ENCODE data around the gene SUMO3. TPM values are rescaled to one million over a fixed set of nuclear protein-coding genes. Genes with fewer than 3 reads are reported as not detected.

SUMO3 gene
- polyA plus RNA-seq, 1 of the 3 experiments (the other 2 are of a cell fraction) = 125 TPM

- peaks cover 45 to 86% of the 10 kb centered on the region in 2 experiments for H3K36me3 ChIP-seq (replicated peaks in 1 of 2; ENCODE audit: control insufficient read depth in 1 of 2, insufficient read depth in 2 of 2, low read length in 1 of 2)
- no peaks in the 10 kb centered on the region for H3K27me3 ChIP-seq (ENCODE audit: insufficient read depth)
- H3K27ac ChIP-seq (ENCODE audit: low read depth in 2 of 2, low read length in 1 of 2) = no peak overlapping the region
- H3F3A ChIP-seq (replicated peaks; ENCODE audit: insufficient read depth) = no peaks in the 10 kb centered on the region
- no peaks in the 10 kb centered on the region for H3K4me1 ChIP-seq (ENCODE audit: control insufficient read depth in 1 of 2, insufficient read depth in 2 of 2, low read depth in 1 of 2, low read length in 1 of 2)
- H3K4me3 ChIP-seq (ENCODE audit: low read depth in 2 of 2, low read length in 1 of 2) = no peak overlapping the region
- no peaks in the 10 kb centered on the region for H3K9me3 ChIP-seq
- no peak overlapping the region for H3K9ac ChIP-seq
- H3K4me2 ChIP-seq = no peak overlapping the region
- TF ChIP-seq FOXM1 (IDR thresholded peaks at IDR 0.05; ENCODE audit: low read depth) (no peak), SIN3A (IDR thresholded peaks at IDR 0.05; ENCODE audit: borderline replicate concordance, low read depth, low read length) (no peak), CHD2 (IDR thresholded peaks at IDR 0.05; ENCODE audit: low read length, partially characterized antibody) (no peak), FOXJ3 (CRISPR knock-in tag; IDR thresholded peaks at IDR 0.05) (no peak), GABPA (IDR thresholded peaks at IDR 0.05; ENCODE audit: low read depth) (no peak), ZBTB33 (IDR thresholded peaks at IDR 0.05; ENCODE audit: borderline replicate concordance, low read depth) (no peak)
- TF ChIP-seq, protein P1, sequence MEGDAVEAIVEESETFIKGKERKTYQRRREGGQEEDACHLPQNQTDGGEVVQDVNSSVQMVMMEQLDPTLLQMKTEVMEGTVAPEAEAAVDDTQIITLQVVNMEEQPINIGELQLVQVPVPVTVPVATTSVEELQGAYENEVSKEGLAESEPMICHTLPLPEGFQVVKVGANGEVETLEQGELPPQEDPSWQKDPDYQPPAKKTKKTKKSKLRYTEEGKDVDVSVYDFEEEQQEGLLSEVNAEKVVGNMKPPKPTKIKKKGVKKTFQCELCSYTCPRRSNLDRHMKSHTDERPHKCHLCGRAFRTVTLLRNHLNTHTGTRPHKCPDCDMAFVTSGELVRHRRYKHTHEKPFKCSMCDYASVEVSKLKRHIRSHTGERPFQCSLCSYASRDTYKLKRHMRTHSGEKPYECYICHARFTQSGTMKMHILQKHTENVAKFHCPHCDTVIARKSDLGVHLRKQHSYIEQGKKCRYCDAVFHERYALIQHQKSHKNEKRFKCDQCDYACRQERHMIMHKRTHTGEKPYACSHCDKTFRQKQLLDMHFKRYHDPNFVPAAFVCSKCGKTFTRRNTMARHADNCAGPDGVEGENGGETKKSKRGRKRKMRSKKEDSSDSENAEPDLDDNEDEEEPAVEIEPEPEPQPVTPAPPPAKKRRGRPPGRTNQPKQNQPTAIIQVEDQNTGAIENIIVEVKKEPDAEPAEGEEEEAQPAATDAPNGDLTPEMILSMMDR (IDR thresholded peaks at IDR 0.05) = no peak
- CTCF ChIA-PET = interaction anchor here (2.0 kb wide), 1 partner anchor 53 kb away, joined by 6 read pairs; no protein-coding TSS in a partner anchor
- 96% methylated on average over 22 of the region's 34 CpGs for WGBS (ENCODE audit: low lambda C conversion rate)
- peaks cover 80% of the 10 kb centered on the region for H4K20me1 ChIP-seq (ENCODE audit: insufficient read depth)
- H3K9me2 ChIP-seq = no peaks in the 10 kb centered on the region
- POLR2A ChIA-PET = no interaction called here
- no peak overlapping the region for H2AFZ ChIP-seq (ENCODE audit: low read depth)
- no peak for DNase-seq
- peaks cover 77% of the 10 kb centered on the region for H3K79me2 ChIP-seq (ENCODE audit: insufficient read depth)
These were observed 35.9 kb upstream of the SUMO3 start for GRCh38 chr21:44853601-44854390.

GRCh38 chr21:44850905-44851657 is 33.2 kb upstream of the SUMO3 start:
- no peaks in the 10 kb centered on the region for H3K9me3 ChIP-seq
- H3F3A ChIP-seq (replicated peaks; ENCODE audit: insufficient read depth) = no peaks in the 10 kb centered on the region
- no peaks in the 10 kb centered on the region for H3K9me2 ChIP-seq
- no peak for DNase-seq
- H3K4me2 ChIP-seq = no peak overlapping the region
- H3K27me3 ChIP-seq (ENCODE audit: insufficient read depth) = no peaks in the 10 kb centered on the region
- peaks cover 53% of the 10 kb centered on the region for H4K20me1 ChIP-seq (ENCODE audit: insufficient read depth)
- no peak overlapping the region for H3K9ac ChIP-seq
- TF ChIP-seq JUND (IDR thresholded peaks at IDR 0.05) = no peak
- TF ChIP-seq EZH2phosphoT487 (IDR thresholded peaks at IDR 0.05; ENCODE audit: borderline replicate concordance, low read depth) = no peak
- no peak for TF ChIP-seq EP300 (IDR thresholded peaks at IDR 0.05; ENCODE audit: borderline replicate concordance in 1 of 2, low read depth in 1 of 2, low read length in 1 of 2)
- no peak for TF ChIP-seq NRF1 (IDR thresholded peaks at IDR 0.05; ENCODE audit: low read depth, low read length)
- H3K79me2 ChIP-seq (ENCODE audit: insufficient read depth) = peaks cover 50% of the 10 kb centered on the region
- no peak overlapping the region for H3K4me3 ChIP-seq (ENCODE audit: low read depth in 2 of 2, low read length in 1 of 2)
- H3K27ac ChIP-seq (ENCODE audit: low read depth in 2 of 2, low read length in 1 of 2) = no peak overlapping the region
- ChIA-PET POLR2A (no interaction called here), CTCF (interaction anchor here (1.2 to 1.5 kb wide), 3 partner anchors 10 to 51 kb away, joined by 3 read pairs; partner anchors contain the start of gene PTTG1IP)
- WGBS (ENCODE audit: low lambda C conversion rate) = 94% methylated on average over 26 of the region's 26 CpGs
- no peak overlapping the region for H2AFZ ChIP-seq (ENCODE audit: low read depth)
- peaks cover 35 to 66% of the 10 kb centered on the region in 2 experiments for H3K36me3 ChIP-seq (replicated peaks in 1 of 2; ENCODE audit: control insufficient read depth in 1 of 2, insufficient read depth in 2 of 2, low read length in 1 of 2)
- H3K4me1 ChIP-seq (ENCODE audit: control insufficient read depth in 1 of 2, insufficient read depth in 2 of 2, low read depth in 1 of 2, low read length in 1 of 2) = peaks cover 0 to 8% of the 10 kb centered on the region in 2 experiments; a peak in 1 of 4 replicates

Measured in SK-N-SH (cell line).